ENCODE data around the gene SLC22A5.

GRCh38 chr5:132394667-132395259 lies 25.3 kb downstream of the SLC22A5 start:
- TF ChIP-seq CTCF (IDR thresholded peaks at IDR 0.05; ENCODE audit: low read length) (no peak), EZH2 (IDR thresholded peaks at IDR 0.05; ENCODE audit: borderline replicate concordance, low read length) (no peak)

Data from OCI-LY1 (cell line).